NCI-H2196 (cell line): ENCODE results near the gene MPRIP.
"Not testable (repeated sequence)": the region's sequence is repeated elsewhere in the genome, so short reads cannot be mapped to it uniquely, and the experiment has no call there.

Experiments
- DNase-seq: peaks from one replicate; lab custom pipeline; 2025; ENCODE audit not compliant: unreplicated experiment; lab: John Stamatoyannopoulos, UW

Gene MPRIP, protein sequence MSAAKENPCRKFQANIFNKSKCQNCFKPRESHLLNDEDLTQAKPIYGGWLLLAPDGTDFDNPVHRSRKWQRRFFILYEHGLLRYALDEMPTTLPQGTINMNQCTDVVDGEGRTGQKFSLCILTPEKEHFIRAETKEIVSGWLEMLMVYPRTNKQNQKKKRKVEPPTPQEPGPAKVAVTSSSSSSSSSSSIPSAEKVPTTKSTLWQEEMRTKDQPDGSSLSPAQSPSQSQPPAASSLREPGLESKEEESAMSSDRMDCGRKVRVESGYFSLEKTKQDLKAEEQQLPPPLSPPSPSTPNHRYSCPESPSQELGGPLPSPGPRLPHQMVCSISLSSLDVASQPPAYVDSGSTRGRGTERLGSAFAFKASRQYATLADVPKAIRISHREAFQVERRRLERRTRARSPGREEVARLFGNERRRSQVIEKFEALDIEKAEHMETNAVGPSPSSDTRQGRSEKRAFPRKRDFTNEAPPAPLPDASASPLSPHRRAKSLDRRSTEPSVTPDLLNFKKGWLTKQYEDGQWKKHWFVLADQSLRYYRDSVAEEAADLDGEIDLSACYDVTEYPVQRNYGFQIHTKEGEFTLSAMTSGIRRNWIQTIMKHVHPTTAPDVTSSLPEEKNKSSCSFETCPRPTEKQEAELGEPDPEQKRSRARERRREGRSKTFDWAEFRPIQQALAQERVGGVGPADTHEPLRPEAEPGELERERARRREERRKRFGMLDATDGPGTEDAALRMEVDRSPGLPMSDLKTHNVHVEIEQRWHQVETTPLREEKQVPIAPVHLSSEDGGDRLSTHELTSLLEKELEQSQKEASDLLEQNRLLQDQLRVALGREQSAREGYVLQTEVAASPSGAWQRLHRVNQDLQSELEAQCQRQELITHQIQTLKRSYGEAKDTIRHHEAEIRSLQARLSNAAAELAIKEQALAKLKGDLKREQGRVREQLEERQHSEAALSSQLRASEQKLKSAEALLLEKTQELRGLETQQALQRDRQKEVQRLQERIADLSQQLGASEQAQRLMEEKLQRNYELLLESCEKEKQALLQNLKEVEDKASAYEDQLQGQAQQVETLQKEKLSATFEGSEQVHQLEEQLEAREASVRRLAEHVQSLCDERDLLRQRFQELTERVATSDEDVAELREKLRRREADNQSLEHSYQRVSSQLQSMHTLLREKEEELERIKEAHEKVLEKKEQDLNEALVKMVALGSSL (N-terminal part only)

DNA sequence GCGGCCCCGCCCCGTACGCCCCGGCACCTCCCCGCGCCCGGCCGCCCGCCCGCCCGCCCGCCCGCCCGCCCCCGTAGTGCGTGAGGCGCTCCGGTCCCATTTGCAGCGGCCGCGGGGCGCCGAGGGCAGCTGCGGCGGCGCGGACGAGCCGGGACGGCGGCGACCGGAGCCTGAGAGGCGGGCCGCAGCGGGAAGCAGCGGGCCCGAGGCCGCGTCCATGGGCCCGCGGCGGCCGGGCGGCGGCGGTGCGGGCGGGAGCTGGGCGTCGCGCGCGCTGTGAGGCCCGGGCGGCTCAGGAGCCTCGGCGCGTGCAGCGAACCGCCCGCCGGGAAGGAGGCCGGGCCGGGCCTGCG lies at the start of gene MPRIP:
Gene MPRIP, plus strand, starts transcription at position 74 of the 353 bp plus-strand sequence. CDS start 392 bp downstream, outside the sequence.
- DNase-seq: no peak

DNA sequence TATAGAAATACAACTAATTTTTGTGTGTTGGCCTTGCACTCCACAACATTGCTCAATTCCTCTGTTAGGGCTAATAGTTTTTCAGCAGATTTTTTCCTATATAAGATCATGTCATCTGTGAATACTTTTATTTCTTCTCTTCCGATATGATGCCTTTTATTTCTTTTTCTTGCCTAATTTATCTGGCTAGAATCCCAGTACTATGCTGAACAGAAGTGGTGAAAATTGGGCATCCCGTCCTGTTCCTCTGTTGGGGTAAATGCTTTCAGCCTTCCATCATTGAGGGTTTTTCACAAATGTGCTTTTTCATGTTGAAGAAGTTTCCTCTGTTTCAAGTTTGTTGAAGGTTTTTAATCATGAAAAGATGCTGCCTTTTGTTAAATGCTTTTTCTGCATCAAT lies 47.6 kb upstream of the MPRIP start:
- no peak for DNase-seq

DNA sequence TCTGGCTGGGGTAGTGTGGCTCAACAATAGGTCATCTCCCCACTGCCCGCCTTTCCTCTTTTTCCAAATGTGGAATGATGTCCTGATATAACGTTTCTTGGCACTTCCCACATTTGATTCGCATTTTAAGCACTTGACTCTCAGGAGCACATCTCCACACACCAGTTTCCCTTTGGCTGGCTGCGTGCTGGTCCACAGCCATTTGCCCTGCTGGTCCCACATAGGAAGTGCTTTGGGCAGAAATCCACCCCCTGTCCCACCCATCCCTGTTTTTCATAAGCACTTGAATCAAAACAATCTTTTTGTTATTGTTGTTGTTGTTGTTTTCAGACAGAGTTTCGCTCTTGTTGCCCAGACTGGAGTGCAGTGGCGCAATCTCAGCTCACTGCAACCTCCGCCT lies 46.3 kb upstream of the MPRIP start:
- DNase-seq: no peak

DNA sequence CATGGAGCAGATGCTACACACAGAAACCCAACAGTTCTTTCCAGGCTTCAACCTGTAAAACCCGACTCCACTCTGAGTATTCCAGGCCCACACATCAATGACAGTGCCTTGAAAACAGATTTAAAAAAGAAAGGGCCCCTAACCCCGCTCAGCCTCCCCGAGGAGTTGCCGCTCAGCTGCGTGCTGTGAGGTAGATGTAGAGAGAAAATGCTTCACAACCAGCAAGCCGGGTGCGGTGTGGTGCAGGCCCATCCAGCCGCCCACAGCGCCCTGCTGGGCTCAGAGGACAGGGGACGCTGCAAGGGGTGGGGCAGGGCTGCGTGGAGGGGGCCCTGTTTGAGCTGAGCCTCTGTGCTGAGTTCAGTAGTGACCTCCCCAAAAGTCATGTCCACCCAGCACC lies 45.5 kb upstream of the MPRIP start:
- not testable (repeated sequence) for DNase-seq

DNA sequence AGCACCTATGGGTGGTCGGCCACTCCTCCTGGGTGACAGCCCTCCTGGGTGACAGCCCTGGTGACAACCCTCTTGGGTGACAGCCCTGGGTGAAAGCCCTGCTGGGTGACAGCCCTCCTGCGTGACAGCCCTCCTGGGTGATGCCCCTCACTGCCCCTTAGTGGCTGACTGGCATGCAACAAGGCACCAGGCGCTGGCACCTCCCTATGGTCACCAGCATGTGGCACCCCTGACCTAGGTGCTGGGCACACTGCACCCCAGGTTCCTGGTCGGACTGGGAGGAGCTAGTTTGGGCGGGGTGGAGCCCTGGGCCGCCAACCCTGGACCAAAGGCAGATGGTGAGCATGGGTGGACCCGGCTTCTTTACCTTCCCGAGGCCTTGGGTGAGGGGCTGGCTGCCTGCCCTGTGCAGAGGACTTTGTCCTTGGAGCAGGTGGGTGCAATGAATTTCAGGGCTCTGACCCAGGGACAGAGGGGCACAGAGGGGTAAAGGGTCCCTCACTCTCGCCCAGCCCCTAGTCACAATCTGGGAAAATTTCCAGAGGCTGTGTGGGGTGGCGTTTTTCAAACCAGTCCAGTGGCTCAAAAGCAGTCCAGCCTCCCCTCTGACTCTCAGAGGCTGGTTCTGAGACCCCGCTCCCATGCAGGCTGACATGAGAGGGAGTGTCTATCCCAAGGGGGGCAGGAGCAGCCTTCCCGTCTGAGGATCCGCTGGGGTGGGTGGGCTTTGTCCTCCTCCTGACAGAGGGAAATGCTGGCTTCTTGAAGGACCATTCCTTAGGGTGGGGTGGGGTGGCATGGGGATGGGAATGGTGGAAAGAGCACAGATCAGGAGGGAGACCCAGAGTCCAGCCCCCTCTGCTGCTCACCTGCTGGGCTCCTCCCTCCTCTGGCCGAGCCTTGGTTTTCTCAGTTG lies 44.5 kb upstream of the MPRIP start:
- DNase-seq: peak; percentile 6

DNA sequence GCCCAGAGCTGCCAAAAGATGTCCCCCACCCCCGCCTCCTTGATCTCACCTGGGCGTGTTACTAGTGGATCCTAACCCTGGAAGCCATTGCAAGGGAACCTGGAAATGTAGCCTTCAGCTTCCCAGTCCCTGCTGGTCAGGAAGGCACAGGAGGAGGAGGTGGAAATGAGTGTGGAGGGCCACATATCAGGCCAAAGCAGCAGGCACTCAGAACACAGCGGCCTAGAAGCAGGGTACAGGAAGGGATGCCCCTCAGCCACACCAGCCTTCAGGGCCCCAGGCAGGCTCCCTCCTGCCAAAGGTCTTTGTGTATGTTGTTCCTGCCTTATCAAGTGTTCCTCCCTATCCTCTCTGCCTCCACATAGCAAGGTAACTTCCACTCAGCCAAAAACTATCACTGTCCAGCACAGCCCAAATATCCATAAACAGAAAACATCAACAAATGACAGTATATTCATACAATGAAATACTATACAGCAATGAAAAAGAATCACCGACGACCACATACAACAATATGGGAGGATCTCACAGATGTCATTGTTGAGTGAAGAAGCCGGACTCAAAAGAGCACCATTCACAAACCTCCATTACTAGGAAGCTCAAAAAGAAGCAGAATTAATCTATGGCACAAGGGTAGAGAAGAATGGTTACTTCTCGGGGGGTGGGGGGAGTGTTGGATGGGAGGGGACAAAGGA lies 42.2 kb upstream of the MPRIP start:
- no peak for DNase-seq

DNA sequence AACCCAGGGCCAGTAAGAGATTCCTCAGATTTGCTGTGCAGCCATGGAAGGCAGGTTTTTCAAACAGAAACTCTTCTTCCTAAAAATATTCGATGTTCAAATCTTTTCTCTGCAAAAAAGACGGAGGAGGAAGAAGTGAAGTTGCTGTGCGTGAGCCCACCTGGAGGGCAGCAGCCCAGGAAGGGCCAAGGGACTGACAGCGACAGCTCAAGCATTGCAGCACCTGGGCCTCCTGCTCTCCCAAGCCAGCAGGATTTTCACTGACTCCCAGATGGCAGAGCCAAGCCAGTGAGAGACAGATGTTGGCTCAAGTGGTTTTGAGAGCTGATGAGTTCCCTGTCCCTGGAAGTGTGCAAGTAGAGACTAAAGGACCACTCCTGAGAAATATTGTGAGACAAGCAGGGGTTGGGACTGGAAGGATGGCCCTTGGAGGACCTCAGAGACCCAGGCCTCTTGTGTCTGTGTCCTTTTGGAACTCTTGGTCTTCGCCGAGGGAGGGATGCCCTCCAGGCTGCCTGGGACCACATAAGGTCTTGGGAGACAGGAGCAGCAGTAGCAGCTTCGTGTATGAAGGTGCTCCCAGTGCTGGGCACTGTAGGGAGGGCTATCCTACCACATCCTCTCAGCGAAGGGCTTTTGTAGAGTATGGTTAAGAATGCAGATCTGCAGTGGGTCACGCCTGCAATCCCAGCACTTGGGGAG lies 41.0 kb upstream of the MPRIP start:
- DNase-seq: no peak

DNA sequence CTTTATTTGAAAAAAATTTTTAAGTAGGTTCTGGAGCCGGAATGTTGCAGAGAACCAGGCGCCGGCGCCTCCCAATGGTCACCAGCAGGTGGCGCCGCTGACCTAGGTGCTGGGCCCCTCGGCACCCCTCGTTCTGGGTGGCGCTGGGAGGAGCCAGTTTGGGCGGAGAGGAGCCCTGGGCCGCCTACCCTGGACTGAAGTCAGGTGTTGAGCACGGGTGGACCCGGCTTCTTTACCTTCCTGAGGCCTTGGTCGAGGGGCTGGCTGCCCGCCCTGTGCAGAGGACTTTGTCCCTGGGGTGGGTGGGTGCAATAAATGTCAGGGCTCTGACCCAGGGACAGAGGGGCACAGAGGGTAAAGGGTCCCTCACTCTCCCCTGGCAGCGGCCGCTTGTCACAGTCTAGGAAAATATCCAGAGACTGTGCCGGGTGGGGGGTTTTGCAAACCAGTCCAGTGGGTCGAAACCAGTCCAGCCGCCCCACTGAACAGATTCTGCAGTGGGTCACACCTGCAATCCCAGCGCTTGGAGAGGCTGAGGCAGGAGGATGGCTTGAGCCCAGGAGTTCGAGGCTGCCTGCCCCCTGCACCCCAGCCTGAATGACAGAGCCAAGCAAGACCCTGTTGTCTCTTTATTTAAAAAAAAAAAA lies 40.3 kb upstream of the MPRIP start:
- DNase-seq: peak; percentile 61

DNA sequence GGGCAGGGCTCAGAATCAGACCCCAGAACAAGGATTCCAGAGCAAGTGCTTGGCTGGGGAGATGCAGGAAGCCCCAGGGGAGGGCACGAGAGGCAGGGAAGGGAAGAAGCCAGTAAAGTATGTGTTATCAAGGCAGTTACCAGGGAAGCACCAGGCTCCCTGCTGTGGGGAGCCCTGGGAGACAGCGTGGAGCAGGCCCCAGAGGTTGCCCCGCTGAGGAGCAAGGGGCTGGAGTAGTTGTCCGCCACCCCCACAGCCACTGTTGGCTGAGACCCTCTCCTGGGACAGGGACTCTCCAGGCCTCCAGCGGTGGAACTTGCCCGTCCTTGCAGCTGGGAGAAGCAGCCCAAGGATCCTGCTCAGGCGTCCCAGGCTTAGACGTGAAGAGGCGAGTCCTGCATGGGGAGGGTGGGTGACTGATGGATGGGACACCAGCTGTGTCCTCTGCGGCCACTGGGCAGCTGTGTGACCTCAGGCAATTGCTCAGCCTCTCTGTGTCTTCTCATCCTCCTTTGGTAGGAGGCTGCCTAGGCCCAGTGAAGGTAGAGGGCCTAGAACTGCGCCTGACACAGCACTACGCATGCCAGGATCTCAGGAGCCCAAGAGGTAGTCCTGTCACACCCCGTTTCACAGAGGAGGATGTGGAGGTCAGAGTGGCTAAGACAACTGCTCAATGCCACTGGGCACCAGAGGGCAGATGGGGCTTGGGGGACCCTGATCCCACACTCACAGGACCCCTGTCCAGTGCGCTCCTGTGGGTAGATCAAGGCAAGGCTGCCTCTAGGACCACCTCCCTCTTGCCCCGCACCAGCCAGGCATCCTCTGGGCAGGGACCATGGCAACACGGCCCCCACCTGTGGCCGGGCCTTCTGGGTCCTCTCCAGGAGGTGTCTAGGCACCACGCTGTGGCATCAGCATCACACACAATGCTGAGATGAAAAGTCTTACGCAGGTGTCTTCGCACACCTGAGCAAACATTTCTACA lies 39.2 kb upstream of the MPRIP start:
- DNase-seq: not testable (repeated sequence)

DNA sequence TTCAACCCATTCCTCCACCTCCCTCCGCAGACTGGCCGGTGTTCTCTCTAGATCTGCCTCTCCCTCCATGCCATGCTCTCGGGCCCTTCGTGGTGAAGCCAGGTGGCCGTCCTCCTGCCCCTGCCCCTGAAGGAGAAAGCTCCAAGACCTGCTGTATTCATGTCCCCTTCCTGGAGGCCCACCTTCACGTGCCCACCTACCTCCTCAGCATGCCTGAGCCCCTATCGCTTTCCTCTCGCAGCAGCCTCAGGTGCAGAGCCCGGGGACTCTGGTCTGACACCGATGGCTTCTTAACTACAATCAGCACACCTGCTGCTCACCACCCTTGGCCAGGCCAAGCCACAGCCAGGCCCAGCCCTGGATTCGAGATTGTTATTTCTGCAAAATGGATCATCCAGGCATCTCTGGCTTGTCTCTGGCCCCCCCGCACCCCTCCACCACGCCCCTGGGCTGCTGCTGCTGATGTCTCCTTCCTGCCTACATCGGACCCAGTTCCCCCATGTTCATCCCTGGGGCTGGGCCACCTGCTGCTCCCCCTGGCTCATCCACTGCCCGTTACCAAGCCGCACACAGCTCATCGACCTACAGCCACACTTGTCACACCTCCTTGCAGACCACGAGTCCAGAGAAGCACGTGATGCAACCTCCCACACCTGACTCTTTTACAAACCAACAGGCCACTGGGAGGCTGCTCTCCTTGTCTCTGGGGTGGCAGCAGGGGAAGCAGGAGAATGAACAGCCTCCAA lies 37.8 kb upstream of the MPRIP start:
- no peak for DNase-seq

DNA sequence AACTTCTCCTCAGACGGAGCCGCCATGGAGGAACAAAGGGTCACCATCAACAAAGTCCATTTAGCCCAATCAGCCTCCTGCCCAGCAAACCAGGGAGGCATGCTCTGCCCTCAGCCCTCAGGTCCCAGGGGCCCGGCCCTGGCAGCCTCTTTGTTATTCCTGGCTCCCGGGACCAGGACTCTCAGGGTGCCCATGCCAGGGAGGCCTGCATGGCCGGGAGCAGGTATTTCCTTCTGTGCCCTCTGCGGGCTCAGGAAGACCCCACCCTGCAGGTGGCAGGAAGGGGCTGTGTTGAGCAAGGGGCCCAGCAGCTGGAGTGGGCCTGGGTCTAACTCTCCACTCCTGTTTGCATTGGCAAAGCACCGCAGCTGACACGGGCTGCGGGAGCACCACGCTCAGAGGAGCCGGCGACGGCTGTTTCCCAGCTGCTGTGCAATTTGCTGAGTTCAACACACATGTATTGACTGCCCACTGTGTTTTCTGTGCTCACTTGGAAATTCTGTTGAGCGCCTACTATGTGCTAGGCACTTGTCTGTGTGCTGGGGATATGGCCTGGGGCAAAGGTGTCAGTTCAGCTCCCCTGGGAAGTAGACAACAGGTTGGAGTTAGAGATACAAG lies 37.2 kb upstream of the MPRIP start:
- DNase-seq: not testable (repeated sequence)

DNA sequence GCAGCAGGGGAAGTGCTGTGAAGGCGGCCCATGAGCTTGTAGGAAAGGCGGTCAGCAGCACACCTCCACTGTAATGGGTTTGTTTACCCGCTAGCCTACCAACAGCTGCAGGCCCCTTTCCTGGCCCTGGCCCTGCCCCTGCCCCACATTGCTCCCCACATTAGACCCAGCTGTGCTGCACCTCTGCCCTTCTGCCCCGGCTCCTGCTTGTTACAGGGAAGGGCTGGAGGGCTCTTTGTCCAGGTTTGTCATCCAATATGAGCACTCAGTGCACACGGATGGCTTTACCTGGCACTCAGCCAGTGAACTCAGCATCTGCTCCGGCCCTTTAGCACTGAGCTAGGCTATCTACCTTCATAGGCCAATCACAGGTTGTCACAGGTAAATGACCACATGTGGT lies 34.4 kb upstream of the MPRIP start:
- not testable (repeated sequence) for DNase-seq

DNA sequence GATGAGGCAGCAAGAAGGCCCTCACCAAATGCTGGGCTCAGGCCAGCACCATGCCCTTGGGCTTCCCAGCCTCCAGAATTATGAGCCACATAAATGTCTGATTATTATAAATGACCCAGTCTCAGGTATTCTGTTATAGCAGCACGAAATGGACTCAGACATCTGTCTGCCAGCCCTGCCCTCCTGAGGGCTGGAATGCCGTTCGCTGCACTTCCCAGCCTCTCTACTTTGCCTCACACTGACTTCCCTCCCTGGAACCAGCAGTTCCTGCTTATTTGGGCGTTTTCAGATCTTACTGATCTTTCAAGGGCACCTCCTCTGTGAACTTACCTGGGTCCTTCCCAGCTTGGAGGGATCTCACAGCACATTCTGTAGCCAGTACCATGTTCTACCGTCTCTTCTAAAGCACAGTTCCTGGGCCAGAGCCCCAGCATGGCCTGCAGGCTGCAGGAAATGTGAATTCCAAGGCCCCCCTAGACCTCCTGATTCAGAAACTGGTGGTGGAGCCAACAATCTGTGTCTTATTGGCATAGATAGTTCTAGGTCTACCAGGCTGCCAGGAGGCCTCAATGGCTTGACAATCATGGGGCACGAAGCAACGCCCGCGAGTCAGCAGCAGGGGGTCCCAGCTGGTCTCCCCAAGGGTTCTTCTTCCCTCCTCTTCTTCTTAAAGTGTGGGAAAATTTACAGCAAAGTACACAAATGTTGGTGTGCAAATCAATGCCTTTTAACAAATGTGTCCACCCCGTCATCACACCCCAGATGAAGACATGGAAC lies 33.4 kb upstream of the MPRIP start:
- not testable (repeated sequence) for DNase-seq

DNA sequence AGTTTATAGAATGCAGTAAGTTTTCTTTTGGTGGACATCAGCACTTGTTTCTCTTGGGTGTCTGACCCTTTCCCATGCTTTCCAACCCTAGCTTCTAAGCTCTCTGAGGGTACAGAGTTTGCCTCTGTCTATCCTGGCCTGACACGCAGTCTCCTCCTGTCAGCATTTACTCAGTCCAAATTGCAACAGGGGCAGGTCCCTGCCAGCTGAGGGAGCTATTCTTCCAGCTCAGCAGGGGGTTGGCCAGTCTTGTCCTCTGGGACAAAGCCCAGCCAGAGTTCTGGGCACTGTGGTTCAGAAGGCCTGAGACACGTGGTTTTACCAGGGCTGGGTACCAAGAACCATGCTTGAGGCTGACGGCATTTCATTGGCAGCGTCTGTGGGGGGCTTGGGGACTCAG lies 32.3 kb upstream of the MPRIP start:
- DNase-seq: not testable (repeated sequence)

DNA sequence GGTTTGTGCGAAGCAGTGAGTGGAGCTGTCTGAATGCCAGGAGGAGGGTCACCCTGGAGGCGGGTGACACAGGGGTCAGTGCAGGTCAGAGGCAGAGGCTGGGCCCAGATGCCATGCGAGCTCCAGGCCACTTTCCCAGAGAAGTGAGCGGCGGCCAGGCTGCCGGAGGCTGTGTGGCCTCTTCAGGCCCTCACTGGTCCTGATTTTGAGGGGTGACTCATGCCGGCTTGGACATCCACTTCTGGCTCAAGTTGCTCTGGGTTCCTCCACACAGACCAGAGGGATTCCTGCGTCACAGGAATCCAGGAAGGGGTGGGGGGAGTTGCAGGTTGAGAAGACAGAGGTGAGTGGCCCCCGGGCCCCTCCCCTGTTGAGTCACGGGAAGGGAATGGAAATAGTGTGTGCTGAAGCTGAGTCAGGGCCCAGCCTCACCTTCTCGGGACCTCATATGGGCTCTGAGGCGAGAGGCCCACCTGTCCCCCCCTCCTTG lies 31.7 kb upstream of the MPRIP start:
- DNase-seq: not testable (repeated sequence)
